ENCODE results near the gene CAMTA1. TPM values are rescaled to one million over a fixed set of nuclear protein-coding genes. Genes with fewer than 3 reads are reported as not detected.

CAMTA1 gene
- total RNA-seq, 6 donors from 2014 or later = 38.8 to 74.0 (median 46.1) TPM

DNA sequence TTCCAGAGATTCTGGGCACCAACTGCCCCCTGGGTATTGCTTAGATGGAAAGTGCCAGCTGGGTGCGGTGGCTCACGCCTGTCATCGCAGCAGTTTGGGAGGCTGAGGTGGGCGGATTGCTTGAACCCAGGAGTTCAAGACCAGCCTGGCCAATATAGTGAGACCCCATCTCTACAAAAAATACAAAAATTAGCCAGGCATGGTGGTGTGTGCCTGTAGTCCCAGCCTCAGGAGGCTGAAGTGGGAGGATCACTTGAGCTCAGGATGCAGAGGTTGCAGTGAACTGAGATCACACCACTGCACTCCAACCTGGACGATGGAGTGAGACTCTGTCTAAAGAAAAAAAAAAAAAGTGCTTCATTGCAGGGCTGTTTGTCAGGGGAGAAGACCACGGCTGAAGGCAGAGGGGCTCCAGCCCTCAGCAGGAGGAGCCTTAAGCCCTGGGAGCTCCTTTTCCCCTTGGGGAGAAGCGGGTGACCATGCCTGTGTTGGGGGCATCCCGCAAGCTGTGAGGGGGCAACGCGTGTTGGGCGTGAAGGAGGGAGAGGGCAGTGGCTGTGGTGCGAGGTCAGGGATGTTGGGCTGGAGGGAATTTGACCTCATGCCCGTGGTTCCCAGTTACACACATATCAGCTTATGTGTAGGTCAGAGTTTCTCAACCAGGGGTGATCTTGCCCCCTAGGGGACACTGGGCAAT is 854.3 kb downstream of the CAMTA1 start:
- Histone ChIP-seq H3K36me3 (no peaks in the 10 kb centered on the region), H3K4me3 (no peak overlapping the region), H3K27ac (no peak overlapping the region), H3K27me3 (no peaks in the 10 kb centered on the region), H3K9me3 (no peaks in the 10 kb centered on the region), H3K4me1 (peaks cover 0 to 15% (median 3%) of the 10 kb centered on the region in 4 donors)
- TF ChIP-seq, protein P1, sequence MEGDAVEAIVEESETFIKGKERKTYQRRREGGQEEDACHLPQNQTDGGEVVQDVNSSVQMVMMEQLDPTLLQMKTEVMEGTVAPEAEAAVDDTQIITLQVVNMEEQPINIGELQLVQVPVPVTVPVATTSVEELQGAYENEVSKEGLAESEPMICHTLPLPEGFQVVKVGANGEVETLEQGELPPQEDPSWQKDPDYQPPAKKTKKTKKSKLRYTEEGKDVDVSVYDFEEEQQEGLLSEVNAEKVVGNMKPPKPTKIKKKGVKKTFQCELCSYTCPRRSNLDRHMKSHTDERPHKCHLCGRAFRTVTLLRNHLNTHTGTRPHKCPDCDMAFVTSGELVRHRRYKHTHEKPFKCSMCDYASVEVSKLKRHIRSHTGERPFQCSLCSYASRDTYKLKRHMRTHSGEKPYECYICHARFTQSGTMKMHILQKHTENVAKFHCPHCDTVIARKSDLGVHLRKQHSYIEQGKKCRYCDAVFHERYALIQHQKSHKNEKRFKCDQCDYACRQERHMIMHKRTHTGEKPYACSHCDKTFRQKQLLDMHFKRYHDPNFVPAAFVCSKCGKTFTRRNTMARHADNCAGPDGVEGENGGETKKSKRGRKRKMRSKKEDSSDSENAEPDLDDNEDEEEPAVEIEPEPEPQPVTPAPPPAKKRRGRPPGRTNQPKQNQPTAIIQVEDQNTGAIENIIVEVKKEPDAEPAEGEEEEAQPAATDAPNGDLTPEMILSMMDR (IDR thresholded peaks at IDR 0.05) = no peak
- TF ChIP-seq EP300 (IDR thresholded peaks at IDR 0.05) = no peak
- TF ChIP-seq POLR2AphosphoS5 (IDR thresholded peaks at IDR 0.05) = no peak
- no peak for TF ChIP-seq POLR2A (IDR thresholded peaks at IDR 0.05)
- WGBS, 2 donors = 91 to 94% methylated on average over 13 of the region's 13 CpGs
- DNase-seq (no peak), ATAC-seq (ENCODE audit: low FRiP score in 2 of 2) (no peak)

DNA sequence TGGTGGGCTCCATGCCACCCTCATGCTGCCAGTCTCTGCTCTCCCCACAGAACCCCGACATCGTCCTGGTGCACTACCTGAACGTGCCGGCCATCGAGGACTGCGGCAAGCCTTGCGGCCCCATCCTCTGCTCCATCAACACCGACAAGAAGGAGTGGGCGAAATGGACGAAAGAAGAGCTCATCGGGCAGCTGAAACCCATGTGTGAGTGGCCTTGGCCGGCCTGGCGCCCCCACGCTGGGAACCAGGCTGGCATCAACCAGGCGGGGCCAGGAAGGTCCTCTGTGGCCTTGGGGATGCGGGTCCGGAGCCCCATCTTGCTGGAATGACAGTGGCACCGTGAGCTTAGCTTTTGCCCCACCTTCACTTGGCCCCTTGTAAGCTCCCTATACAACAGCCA is 855.1 kb downstream of the CAMTA1 start:
- H3K36me3 ChIP-seq = no peaks in the 10 kb centered on the region
- WGBS, 2 donors = 95 to 98% methylated on average over 18 of the region's 18 CpGs
- no peaks in the 10 kb centered on the region for H3K27me3 ChIP-seq
- no peaks in the 10 kb centered on the region for H3K9me3 ChIP-seq
- H3K4me1 ChIP-seq = peaks cover 2 to 21% (median 6%) of the 10 kb centered on the region in 4 donors
- DNase-seq (peak in 1 of 2 donors; percentile 78), ATAC-seq (ENCODE audit: low FRiP score in 2 of 2) (no peak)
- H3K4me3 ChIP-seq = no peak overlapping the region
- H3K27ac ChIP-seq = no peak overlapping the region
- TF ChIP-seq POLR2A (IDR thresholded peaks at IDR 0.05) (no peak), POLR2AphosphoS5 (IDR thresholded peaks at IDR 0.05) (no peak), EP300 (IDR thresholded peaks at IDR 0.05) (no peak)
- TF ChIP-seq, protein P1 (IDR thresholded peaks at IDR 0.05) = no peak

DNA sequence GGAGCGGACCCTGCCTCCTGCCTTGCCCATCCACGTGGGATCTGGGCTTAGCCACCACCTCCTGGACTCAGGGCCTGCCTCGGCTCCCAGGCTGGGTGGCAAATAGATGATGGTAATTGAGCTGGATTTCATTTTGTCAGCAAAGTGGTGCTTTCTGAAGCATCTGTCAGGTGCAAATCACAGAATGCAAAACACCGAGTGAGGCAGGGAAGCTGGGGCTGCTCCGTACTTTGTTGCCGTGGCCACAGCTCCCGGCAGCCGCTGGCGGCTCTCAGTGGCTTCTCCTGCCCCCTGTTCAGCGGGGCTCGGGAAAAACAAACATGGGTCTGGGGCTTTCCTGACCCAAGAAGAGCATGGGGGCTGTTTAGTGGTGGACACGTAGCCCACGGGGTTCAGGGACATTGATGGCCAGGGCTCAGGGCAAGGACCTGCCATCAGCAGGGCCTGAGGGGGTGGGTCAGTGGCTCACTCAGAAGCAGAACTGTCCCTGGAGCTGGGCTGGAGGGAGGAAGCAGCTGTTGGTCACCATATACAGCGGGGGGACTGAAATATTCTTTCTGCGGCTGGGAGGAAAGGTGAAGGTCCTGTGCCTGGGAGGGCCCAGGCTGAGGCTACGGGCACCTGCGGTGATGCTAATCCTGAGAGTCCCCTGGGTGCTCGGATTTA is 855.8 kb downstream of the CAMTA1 start:
- no peak for TF ChIP-seq EP300 (IDR thresholded peaks at IDR 0.05)
- no peak for TF ChIP-seq POLR2A (IDR thresholded peaks at IDR 0.05)
- TF ChIP-seq POLR2AphosphoS5 (IDR thresholded peaks at IDR 0.05) = no peak
- TF ChIP-seq, protein P1 (IDR thresholded peaks at IDR 0.05) = no peak
- DNase-seq = no peak
- ATAC-seq (ENCODE audit: low FRiP score in 2 of 2) = no peak
- peaks cover 8 to 25% (median 13%) of the 10 kb centered on the region in 4 donors for H3K4me1 ChIP-seq
- no peaks in the 10 kb centered on the region for H3K27me3 ChIP-seq
- no peaks in the 10 kb centered on the region for H3K36me3 ChIP-seq
- no peak overlapping the region for H3K27ac ChIP-seq
- WGBS, 2 donors = 92 to 93% methylated on average over 12 to 18 of the region's 18 CpGs
- no peaks in the 10 kb centered on the region for H3K9me3 ChIP-seq
- H3K4me3 ChIP-seq = no peak overlapping the region

DNA sequence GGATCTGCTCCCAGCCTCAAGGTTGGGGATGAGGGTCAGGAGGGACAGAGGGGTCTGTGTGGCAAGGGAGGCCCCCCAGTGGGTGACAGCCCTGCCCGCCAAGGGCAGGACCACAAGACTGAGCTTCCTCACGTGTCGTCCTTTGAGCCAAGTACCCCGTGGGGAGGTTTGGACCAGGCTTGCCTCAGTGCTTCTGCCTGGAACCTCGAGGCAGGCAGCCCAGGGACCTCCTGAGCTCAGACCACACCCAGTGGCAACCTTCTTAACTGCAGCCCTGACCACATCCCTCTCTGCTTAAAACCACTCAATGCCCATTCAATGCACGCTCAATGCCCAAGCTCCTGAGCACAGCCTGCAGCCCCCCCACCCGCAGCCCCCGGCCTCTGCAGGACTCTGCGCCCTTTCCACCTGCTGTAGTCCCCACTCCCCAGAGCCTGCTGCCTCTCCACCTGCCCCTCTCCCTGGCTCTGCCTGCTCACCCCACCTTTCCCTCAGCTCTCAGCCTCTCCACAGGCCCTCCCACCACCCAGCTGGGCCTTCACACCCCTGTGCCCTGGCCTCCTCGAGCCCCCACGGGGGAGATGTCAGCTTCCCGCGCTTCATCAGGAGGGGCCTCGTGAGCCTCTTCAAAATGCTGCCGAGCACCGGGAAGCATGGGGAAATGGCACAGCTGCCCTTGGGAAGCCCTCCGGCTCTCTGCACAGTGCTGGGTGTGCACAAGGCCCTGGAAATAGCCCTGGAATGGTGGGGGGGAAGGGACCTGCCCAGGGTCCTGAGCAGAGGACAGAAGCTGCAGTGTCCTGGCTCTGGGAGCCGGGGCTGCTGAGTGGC is 856.5 kb downstream of the CAMTA1 start:
- Histone ChIP-seq H3K27ac (no peak overlapping the region), H3K4me1 (peaks cover 8 to 27% (median 15%) of the 10 kb centered on the region in 4 donors), H3K36me3 (no peaks in the 10 kb centered on the region), H3K9me3 (no peaks in the 10 kb centered on the region), H3K4me3 (no peak overlapping the region), H3K27me3 (no peaks in the 10 kb centered on the region)
- 59 to 73% methylated on average over 11 to 18 of the region's 18 CpGs for WGBS, 2 donors
- DNase-seq (no peak), ATAC-seq (ENCODE audit: low FRiP score in 2 of 2) (no peak)
- TF ChIP-seq POLR2AphosphoS5 (IDR thresholded peaks at IDR 0.05) (no peak), EP300 (IDR thresholded peaks at IDR 0.05) (no peak), POLR2A (IDR thresholded peaks at IDR 0.05) (no peak)
- TF ChIP-seq, protein P1 (IDR thresholded peaks at IDR 0.05) = no peak

Measured in upper lobe of left lung (tissue), 6 donors.